RCC 7860 (cell line): Measurements from ENCODE around the gene RASA2.

Experiments used
- DNase-seq: peaks from one replicate; pipeline ENCODE4 v3.0.0-alpha.2; 2015; ENCODE audit warnings: low spot score
- FAIRE-seq: peaks from 2 replicates; lab custom pipeline; 2012; peaks lifted over from hg19 to GRCh38; lab: Jason Lieb, UNC

The RASA2 gene, protein sequence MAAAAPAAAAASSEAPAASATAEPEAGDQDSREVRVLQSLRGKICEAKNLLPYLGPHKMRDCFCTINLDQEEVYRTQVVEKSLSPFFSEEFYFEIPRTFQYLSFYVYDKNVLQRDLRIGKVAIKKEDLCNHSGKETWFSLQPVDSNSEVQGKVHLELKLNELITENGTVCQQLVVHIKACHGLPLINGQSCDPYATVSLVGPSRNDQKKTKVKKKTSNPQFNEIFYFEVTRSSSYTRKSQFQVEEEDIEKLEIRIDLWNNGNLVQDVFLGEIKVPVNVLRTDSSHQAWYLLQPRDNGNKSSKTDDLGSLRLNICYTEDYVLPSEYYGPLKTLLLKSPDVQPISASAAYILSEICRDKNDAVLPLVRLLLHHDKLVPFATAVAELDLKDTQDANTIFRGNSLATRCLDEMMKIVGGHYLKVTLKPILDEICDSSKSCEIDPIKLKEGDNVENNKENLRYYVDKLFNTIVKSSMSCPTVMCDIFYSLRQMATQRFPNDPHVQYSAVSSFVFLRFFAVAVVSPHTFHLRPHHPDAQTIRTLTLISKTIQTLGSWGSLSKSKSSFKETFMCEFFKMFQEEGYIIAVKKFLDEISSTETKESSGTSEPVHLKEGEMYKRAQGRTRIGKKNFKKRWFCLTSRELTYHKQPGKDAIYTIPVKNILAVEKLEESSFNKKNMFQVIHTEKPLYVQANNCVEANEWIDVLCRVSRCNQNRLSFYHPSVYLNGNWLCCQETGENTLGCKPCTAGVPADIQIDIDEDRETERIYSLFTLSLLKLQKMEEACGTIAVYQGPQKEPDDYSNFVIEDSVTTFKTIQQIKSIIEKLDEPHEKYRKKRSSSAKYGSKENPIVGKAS

DNA sequence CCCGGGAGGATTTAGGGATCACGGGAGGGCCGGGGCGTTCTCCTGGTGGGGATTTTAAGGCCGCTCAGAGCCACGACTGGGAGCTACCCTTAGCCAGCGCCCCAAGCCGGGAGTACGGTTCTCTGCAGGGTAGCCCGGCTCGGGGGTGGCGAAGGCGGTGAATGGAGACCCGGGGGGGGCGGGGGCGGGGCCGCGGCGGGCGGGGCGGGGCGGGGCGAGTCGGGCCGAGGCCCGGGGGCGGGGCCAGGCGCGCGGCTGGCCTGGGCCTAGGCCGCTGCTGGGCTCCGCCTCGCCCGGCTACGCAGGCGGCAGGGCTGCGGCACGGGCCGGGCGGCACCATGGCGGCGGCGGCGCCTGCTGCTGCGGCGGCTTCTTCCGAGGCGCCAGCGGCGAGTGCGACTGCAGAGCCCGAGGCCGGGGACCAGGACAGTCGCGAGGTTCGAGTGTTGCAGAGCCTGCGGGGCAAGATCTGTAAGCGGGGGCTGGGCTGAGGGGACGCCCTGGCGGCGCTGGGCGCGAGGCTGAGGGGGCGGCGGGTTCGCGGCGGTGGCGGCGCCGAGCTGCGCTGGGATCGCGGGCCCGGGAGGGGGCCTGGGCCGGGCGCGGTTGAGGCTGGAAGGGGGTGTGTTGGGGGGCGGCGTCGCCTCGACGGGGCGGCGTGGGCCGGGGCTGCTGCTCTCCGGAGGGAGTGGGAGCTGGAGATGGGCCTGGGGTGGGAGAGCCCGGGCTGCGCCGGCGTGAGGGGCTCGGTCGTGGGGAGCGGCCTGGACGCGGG, at the start of gene RASA2:
Gene RASA2, plus strand, starts transcription at position 282 of the 775 bp plus-strand sequence. Its CDS starts 57 bp downstream, at position 339.
- peak; percentile 46 for DNase-seq
- no peak for FAIRE-seq

DNA sequence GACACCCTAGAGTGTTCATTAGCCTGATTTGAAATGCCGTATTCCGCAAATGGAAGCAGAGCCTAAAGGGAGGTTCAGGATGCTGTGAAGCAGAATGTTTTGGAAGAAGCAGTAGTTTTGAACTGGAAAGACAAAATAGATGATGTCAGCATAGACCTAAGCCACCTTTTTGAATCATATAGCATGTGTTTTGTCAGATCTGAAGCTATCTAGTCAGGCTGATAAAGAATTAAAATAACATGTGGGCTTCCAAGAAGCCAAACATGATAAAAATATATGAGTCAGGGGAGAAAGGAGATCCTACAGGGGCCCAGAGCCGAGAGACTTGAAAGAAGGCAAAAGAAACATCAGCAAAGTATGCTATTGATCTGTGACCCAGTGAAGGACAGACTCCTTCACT, 47.2 kb upstream of the RASA2 start:
- no peak for DNase-seq
- FAIRE-seq, result no peak

DNA sequence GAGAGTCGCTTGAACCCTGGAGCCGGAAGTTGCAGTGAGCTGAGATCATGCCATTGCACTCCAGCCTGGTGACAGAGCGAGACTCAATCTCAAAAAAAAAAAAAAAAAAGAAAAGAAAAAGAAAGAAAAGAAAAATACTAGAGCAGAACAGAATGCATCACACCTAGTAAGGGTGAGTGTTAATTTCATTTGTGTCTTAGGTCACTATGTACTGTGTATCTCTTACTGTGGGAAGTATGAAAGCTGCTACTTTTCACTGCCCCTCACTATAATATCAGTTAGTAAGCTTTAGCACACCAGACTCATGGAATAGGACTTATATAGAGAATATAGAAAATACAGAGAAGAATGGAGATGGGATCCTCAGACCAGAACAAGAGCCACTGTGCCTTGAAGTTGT, 45.9 kb upstream of the RASA2 start:
- DNase-seq (no peak), FAIRE-seq (no peak)

DNA sequence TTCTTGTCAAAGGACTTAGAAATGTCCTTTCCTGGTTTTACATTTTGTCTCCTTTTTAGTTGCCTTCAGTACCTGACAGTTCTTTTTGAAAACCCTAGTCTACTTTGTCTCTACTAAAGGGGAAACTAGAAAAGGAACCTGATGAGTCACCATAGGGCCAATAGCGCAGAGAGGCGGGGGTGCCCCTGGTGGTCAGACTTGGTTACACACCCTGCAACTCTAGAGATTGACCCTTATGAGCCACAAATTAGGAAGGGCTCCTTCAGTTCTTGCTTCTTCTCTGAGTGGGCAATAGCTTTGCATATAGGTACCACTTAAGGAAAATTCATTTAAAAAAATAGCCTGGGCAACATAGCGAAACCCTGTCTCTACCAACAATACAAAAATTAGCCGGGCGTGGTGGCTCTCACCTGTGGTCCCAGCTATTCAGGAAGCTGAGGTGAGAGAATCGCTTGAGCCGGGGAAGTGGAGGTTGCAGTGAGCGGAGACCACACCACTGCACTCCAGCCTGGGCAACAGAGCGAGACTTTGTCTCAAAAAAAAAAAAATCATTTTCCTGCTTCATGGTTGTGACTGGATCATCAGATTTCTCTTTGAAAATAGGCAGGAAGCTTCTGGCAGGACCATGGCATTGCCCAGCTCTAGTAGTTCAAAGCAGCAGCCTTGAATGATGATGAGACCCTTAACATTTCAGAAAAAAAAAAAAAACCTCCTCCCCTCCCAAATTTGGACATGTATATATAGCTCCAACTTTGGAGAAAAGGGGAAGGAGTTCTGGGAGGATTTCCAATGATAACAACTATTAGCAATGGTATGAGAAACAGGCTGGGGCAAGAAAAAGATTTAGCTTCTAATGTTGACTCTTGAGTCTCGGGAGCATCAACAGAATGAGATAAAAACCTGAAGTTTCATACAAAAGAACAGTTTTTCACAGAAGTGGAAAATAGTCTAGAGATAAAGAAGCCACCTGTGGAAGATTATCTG, 45.2 kb upstream of the RASA2 start:
- DNase-seq (peak; percentile 35), FAIRE-seq (no peak)

DNA sequence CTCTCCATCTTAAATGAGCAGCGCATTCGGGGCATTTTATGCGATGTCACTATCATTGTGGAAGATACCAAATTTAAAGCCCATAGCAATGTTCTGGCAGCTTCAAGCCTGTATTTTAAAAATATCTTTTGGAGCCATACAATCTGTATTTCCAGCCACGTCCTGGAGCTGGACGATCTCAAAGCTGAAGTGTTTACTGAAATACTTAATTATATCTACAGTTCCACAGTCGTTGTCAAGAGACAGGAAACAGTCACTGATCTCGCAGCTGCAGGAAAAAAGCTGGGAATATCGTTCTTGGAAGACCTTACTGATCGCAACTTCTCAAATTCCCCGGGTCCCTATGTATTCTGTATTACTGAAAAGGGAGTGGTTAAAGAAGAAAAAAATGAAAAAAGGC, 44.4 kb upstream of the RASA2 start:
- FAIRE-seq (no peak), DNase-seq (no peak)

DNA sequence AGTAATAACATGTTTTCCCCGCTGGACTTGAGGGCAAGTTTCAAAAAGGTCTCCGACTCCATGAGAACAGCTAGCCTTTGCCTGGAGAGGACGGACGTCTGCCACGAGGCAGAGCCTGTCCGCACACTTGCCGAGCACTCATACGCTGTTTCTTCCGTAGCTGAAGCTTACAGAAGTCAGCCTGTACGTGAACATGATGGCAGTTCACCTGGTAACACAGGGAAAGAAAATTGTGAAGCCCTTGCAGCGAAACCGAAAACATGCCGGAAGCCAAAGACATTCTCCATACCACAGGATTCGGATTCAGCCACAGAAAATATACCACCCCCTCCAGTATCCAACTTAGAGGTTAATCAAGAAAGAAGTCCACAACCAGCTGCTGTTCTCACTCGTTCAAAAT, 43.9 kb upstream of the RASA2 start:
- no peak for FAIRE-seq
- DNase-seq, result no peak

DNA sequence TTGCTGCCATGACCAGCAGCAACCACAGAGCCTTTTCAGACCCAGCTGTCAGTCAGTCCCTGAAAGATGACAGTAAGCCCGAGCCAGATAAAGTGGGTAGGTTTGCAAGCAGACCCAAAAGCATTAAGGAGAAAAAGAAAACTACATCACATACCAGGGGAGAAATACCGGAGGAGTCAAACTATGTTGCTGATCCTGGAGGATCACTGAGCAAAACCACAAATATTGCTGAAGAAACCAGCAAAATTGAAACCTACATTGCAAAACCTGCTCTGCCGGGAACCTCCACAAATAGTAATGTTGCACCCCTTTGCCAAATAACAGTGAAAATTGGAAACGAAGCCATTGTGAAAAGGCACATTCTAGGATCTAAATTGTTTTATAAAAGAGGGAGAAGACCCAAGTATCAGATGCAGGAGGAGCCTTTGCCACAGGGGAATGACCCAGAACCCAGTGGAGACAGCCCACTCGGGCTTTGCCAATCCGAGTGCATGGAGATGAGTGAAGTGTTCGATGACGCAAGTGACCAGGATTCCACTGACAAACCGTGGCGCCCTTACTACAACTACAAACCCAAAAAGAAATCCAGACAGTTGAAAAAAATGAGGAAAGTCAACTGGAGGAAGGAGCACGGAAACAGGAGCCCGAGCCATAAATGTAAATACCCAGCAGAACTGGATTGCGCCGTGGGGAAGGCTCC, 42.1 kb upstream of the RASA2 start:
- FAIRE-seq, result no peak

DNA sequence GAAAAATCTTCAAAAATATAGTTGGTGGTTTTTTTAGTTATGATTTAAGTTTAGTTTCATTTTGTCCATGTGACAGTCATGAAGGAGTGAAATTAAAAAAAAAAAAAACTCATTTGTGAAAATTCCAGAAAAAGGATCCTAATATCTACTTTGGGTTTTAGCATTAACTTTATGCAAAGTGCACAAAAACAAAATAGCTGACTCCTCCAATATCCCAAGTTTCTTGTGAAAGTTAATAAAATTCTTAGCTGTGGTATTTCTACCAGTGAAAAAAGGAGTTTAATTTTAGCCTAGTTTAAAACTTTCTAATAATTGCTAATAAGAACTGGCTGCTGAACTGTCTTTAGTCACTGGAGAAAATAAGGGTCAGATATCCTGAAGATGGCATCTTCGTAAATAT, 40.8 kb upstream of the RASA2 start:
- DNase-seq (no peak), FAIRE-seq (no peak)

More for the DNA sequence above, 42.1 kb upstream of the RASA2 start:
- DNase-seq, result no peak

DNA sequence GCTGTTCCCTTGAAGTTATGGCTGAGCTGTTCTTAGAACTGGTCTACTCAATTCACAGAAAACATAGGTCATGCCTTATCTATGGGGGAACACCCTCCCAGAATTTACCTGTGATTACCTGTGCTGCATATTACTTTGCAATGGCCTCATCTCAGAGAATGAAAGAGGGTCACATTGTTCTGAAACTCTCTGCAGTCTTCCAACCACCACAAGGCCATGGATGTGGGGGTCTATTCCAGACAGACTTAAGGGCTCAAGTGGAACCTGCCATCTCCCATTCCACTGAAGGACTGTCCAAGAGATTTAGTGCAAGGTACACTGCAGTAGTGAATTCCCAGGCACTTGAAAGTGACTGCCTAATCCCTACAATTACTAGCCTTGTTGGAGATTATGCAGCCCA, 40.1 kb upstream of the RASA2 start:
- DNase-seq (no peak), FAIRE-seq (no peak)

DNA sequence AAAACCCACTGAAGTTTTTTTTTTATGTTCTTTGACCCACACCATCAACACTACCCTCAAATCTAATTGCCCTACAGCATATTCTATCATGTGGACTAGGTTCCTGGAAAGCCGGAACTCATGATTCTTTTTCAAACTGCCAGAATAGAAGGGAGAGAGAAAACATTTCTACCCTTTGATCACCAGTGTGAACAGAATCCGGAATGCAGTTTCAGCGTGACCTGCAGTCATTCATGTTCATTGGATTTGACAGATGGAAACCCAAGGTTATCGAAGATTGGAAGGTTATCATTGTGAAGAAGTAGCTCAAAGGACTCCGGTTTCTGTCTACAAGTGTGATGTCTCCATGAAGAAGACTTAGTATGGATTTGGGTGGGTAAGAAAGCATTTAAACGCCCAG, 39.4 kb upstream of the RASA2 start:
- no peak for FAIRE-seq
- no peak for DNase-seq

DNA sequence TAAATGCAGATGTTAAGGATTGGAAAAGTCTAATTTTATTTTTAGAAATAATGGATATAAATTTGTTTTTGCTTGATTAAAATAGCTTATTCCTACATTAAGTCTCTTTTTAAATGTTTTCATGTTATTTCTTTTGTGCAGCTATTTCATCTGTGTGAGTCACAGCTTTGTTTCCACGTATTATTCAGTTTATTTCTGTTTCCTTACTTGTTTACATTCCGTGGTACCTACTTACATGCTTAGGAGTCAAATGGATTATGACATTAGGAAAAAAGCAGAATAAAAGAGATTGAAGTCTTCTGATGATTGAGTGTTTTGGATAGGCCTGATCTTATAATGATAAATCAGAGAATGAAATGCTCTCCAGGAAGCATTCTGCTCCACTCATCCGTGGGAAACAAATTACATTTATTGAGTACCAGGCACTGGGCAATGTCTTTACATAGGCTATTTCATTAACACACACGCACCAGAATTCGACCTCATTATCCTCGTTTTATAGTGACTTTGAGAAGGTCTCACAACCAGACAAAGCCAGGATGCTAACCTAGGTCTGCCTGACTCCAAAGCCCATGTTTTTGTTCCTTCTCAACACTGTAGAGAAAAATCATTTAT, 38.1 kb upstream of the RASA2 start:
- DNase-seq (no peak), FAIRE-seq (no peak)

DNA sequence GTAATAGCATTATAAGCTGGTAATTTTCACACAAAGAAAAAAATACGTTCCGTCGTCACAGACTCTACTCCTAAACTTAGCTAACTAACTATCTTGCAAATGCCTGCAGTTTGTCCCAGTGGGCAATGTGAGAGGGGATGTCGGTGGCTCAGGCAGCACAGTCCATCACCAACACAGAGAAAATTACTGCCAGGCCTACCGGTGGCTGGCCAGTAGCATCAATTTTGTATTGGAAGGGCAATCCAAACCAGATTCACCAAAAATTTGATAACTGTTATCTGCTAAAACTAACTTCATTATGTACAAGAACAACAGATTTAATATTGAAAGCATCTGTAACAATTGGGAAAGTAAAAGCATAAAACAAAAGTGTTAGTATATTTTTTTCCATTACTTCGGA, 37.4 kb upstream of the RASA2 start:
- FAIRE-seq (no peak), DNase-seq (no peak)

DNA sequence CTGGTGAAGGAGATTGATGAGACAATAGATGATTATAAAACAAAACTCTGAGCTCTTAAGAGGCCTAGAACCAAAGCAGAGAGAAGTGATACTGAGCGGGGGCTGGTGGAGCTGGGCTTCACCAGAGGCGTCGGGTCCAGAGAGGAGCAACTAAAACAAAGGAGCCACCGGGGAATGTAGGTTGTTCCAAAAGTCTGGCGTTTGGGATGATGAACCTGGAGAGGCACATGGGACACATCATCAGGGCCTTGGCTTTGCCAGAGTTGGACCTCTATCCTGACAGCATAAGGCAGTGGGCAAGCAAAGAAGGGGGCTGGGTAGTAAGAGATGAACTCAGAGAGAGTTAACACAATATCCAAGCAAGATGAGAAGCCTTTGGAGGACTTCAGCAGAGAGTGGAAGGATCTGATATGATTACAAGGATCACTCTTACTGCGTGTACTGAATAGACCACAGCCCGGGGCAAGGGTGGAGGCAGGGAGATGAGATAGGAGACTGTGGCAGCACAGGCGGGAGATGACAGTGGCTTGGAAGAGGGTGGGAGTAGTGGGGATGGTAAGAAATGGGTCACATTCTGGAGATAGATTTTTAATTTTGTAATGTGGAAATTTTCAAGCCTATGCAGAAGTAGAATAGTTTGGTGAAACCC, 36.0 kb upstream of the RASA2 start:
- FAIRE-seq (no peak), DNase-seq (no peak)

DNA sequence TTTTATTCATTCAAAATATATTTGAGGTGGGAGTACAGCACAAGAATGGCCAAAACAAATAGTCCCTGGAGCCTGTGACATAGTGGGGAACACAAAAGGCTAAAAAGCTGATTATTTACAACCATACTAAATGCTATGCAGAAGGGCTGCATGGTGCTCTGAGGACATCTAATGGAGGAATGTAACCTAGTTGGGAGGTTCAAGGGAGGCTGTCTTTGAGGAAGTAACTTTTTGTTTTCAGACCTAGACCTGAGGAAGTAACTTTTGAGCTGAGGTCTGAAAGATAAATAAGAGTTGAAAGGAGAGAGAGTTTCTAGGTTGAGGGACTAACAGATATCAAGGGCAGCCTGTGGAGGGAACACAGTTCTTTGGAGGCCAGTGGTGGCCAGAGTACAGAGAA, 34.8 kb upstream of the RASA2 start:
- DNase-seq (peak; percentile 42), FAIRE-seq (no peak)

DNA sequence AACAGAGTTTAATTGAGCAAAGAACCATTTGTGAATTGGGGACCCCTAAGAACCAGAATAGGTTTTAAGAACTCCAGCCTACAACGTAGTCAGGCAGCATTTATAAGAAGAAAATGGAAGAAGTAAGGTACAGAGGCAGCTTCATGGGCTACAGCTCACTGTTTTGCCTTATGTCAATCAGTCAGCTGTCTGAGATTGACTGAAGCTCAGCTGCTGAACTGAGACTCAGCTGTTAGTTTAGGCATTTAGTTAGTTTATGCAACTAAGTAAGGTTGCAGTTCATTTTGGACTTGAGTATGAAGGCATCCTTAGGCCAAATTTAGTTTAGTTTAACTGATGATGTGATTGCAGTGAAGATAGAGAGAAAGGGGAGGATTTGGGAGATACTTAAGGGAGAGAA, 34.1 kb upstream of the RASA2 start:
- no peak for DNase-seq
- FAIRE-seq, result no peak

DNA sequence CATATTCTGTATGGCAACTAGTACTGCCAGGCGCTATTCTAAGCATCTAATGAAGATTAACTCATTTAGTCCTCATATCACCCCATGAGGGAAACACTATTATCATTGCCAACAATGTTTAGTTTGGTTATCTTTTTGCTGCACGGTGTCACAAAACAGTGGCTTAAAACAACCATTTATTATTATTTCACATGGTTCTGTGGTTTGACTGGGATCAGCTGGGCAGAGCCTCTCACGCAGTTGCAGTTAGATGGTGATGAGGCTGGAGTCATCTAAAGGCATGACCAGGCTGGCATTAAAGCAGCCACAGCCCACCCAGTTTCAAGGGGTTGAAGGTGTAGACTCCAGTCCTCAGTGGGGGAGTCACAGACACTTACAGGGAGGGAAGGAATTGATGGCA, 32.8 kb upstream of the RASA2 start:
- no peak for FAIRE-seq

DNA sequence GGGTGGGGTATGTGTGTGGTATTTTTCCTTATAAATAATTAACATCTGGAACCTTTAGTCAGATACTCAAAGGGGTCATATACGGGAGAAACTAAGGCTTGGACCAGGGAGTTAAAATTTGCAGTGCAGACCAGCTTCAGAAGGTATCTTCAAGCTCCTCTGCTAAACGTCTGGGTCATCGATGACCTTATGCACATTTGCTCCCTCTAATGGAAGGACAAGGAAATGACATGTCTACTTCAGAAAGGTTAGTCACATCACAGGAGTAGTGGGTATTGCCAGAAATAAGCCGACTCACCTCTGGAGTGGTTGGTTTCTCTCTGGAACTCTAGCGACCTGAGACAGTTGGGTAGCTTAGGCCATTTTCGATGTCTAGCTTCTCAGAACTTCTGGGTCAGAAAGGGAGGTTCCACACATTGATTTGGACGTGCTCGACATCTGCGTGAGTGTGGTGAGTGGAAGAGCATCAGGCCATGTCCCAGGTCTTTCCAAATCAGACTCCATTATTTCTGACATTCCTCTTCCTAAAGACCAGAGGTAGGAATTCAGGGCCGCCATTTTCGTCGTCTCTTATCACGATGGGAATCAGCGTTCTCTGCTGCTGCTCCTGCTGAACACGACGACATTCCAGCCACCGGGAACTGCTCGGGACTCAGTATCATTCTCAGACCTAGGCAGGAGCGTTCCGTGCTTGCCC, 31.8 kb upstream of the RASA2 start:
- DNase-seq (peak; percentile 77), FAIRE-seq (peak; percentile 40)

More for the DNA sequence above, 32.8 kb upstream of the RASA2 start:
- no peak for DNase-seq
